Astrocyte (in vitro differentiated cells and primary cell): ENCODE data around the gene EGLN2. TPM values are rescaled to one million over a fixed set of nuclear protein-coding genes. Genes with fewer than 3 reads are reported as not detected.
"Not testable (repeated sequence)": the region's sequence is repeated elsewhere in the genome, so short reads cannot be mapped to it uniquely, and the experiment has no call there.

ENCODE experiments used
- DNase-seq: peaks from one replicate; pipeline ENCODE4 v3.0.0-alpha.2; 2010; ENCODE audit warnings: low read depth
- FAIRE-seq: peaks from 2 replicates; lab custom pipeline; 2011; peaks lifted over from hg19 to GRCh38; lab: Jason Lieb, UNC
- H2AFZ ChIP-seq: 2 replicates; pipeline ENCODE4 v1.6.0; 2012; ENCODE audit warnings: low read depth, low read length, inconsistent platforms
- H3K27ac ChIP-seq: 2 replicates; pipeline ENCODE4 v1.5.1; 2011; ENCODE audit warnings: low read depth, low read length, inconsistent platforms
- H3K27me3 ChIP-seq: 2 replicates; pipeline ENCODE4 v1.6.0; 2011; ENCODE audit warnings: low read length, inconsistent platforms; ENCODE audit not compliant: insufficient read depth
- H3K36me3 ChIP-seq: 2 replicates; pipeline ENCODE4 v1.5.1; 2011; ENCODE audit warnings: low read length, inconsistent platforms; ENCODE audit not compliant: insufficient read depth
- H3K4me1 ChIP-seq: 2 replicates; pipeline ENCODE4 v1.5.1; 2011; ENCODE audit warnings: low read length, inconsistent platforms; ENCODE audit not compliant: insufficient read depth
- H3K4me2 ChIP-seq: 2 replicates; pipeline ENCODE4 v1.6.0; 2012; ENCODE audit warnings: low read length, inconsistent platforms
- H3K4me3 ChIP-seq: 2 replicates; pipeline ENCODE4 v1.5.1; 2011; ENCODE audit warnings: low read depth, mild to moderate bottlenecking, low read length, inconsistent platforms; ENCODE audit not compliant: insufficient read depth
- H3K79me2 ChIP-seq: 2 replicates; pipeline ENCODE4 v1.6.0; 2012; ENCODE audit warnings: mild to moderate bottlenecking, low read length, inconsistent platforms; ENCODE audit not compliant: insufficient read depth
- H3K9ac ChIP-seq: 2 replicates; pipeline ENCODE4 v1.6.0; 2012; ENCODE audit warnings: mild to moderate bottlenecking, low read length, inconsistent platforms
- H3K9me3 ChIP-seq: 2 replicates; pipeline ENCODE4 v1.5.1; 2012; ENCODE audit warnings: low read depth, mild to moderate bottlenecking, low read length, inconsistent platforms; ENCODE audit not compliant: insufficient read depth
- H4K20me1 ChIP-seq: 2 replicates; pipeline ENCODE4 v1.6.0; 2012; ENCODE audit warnings: low read length, inconsistent platforms; ENCODE audit not compliant: insufficient read depth
- H3K27ac Mint-ChIP-seq: one replicate; pipeline ENCODE4 v1.8.0; 2021; ENCODE audit warnings: mild to moderate bottlenecking, mixed read lengths; ENCODE audit not compliant: unreplicated experiment
- H3K27me3 Mint-ChIP-seq: one replicate; pipeline ENCODE4 v1.8.0; 2021; ENCODE audit warnings: low read depth, mixed read lengths; ENCODE audit not compliant: unreplicated experiment
- H3K36me3 Mint-ChIP-seq: one replicate; pipeline ENCODE4 v1.8.0; 2021; ENCODE audit warnings: low read depth, mixed read lengths; ENCODE audit not compliant: unreplicated experiment
- H3K4me1 Mint-ChIP-seq: one replicate; pipeline ENCODE4 v1.8.0; 2021; ENCODE audit warnings: low read depth, mixed read lengths; ENCODE audit not compliant: unreplicated experiment
- H3K4me3 Mint-ChIP-seq: one replicate; pipeline ENCODE4 v1.8.0; 2021; ENCODE audit warnings: mild to moderate bottlenecking, moderate library complexity, mixed read lengths; ENCODE audit not compliant: unreplicated experiment
- H3K9me3 Mint-ChIP-seq: one replicate; pipeline ENCODE4 v1.8.0; 2021; ENCODE audit warnings: mild to moderate bottlenecking, mixed read lengths; ENCODE audit not compliant: unreplicated experiment
- CTCF ChIP-seq: IDR thresholded peaks from 2 replicates; pipeline ENCODE4 v1.5.1; 2011; ENCODE audit warnings: low read depth, mild to moderate bottlenecking, inconsistent platforms, low read length, moderate library complexity; ENCODE audit not compliant: insufficient read depth
- EZH2 ChIP-seq: IDR thresholded peaks from 2 replicates; pipeline ENCODE4 v1.6.1; 2012; ENCODE audit warnings: mild to moderate bottlenecking, low read length, inconsistent platforms; ENCODE audit not compliant: insufficient read depth
- total RNA-seq: library from RNA; stranded (reverse); gene quantifications from 2 replicates; pipeline ENCODE4 v1.2.1, GENCODE V29; 2021

Gene EGLN2
- total RNA-seq, 1 donor from 2014 or later: 84.6 TPM

- Histone ChIP-seq H3K9ac (no peak overlapping the region), H3K79me2 (no peaks in the 10 kb centered on the region), H3K9me3 (no peaks in the 10 kb centered on the region), H3K4me1 (no peaks in the 10 kb centered on the region), H3K4me2 (no peak overlapping the region), H3K4me3 (no peak overlapping the region), H3K36me3 (no peaks in the 10 kb centered on the region), H3K27me3 (no peaks in the 10 kb centered on the region), H3K27ac (no peak overlapping the region), H2AFZ (no peak overlapping the region), H4K20me1 (no peaks in the 10 kb centered on the region)
- no peak for FAIRE-seq
- DNase-seq: no peak
- H3K4me1 Mint-ChIP-seq: peaks cover 7% of the 10 kb centered on the region
- H3K27ac Mint-ChIP-seq: no peak overlapping the region
- peaks cover 8% of the 10 kb centered on the region for H3K9me3 Mint-ChIP-seq
- H3K36me3 Mint-ChIP-seq: peaks cover 14% of the 10 kb centered on the region
- H3K27me3 Mint-ChIP-seq: no peaks in the 10 kb centered on the region
- H3K4me3 Mint-ChIP-seq: no peak overlapping the region
- TF ChIP-seq CTCF: no peak
- TF ChIP-seq EZH2: no peak
Measured at GRCh38 chr19:40829205-40829604, 30.2 kb downstream of the EGLN2 start.

GRCh38 chr19:40830741-40831140, 31.8 kb downstream of the EGLN2 start:
- H3K4me1 Mint-ChIP-seq, H3K36me3 ChIP-seq, H3K9ac ChIP-seq, H3K27me3 ChIP-seq, H3K4me1 ChIP-seq, H3K4me3 Mint-ChIP-seq, FAIRE-seq, H3K27ac Mint-ChIP-seq, H4K20me1 ChIP-seq, H3K27ac ChIP-seq, H3K4me2 ChIP-seq, DNase-seq, H3K79me2 ChIP-seq, H3K27me3 Mint-ChIP-seq, H3K4me3 ChIP-seq, H2AFZ ChIP-seq, H3K9me3 Mint-ChIP-seq, H3K9me3 ChIP-seq: not testable (repeated sequence)
- peaks cover 14% of the 10 kb centered on the region for H3K36me3 Mint-ChIP-seq

GRCh38 chr19:40831502-40832430, 32.8 kb downstream of the EGLN2 start:
- Histone ChIP-seq H3K9ac (no peak overlapping the region), H3K4me2 (no peak overlapping the region), H4K20me1 (no peaks in the 10 kb centered on the region), H3K4me3 (no peak overlapping the region), H3K27ac (no peak overlapping the region), H3K4me1 (no peaks in the 10 kb centered on the region), H3K79me2 (no peaks in the 10 kb centered on the region), H3K9me3 (no peaks in the 10 kb centered on the region), H2AFZ (no peak overlapping the region), H3K36me3 (no peaks in the 10 kb centered on the region), H3K27me3 (no peaks in the 10 kb centered on the region)
- peaks cover 8% of the 10 kb centered on the region for H3K9me3 Mint-ChIP-seq
- DNase-seq: peak; percentile 75
- peaks cover 11% of the 10 kb centered on the region for H3K36me3 Mint-ChIP-seq
- FAIRE-seq: no peak
- peaks cover 7% of the 10 kb centered on the region for H3K4me1 Mint-ChIP-seq
- no peak overlapping the region for H3K4me3 Mint-ChIP-seq
- no peak for TF ChIP-seq CTCF
- peak overlapping the region; percentile 72 for H3K27ac Mint-ChIP-seq
- no peaks in the 10 kb centered on the region for H3K27me3 Mint-ChIP-seq

- H3K4me1 Mint-ChIP-seq, H3K27ac ChIP-seq, H3K4me1 ChIP-seq, H3K9me3 Mint-ChIP-seq, H2AFZ ChIP-seq, H3K4me3 Mint-ChIP-seq, H3K4me3 ChIP-seq, FAIRE-seq, H3K27me3 ChIP-seq, H3K36me3 Mint-ChIP-seq, H3K4me2 ChIP-seq, H3K9ac ChIP-seq, H3K36me3 ChIP-seq, H3K9me3 ChIP-seq, H3K79me2 ChIP-seq, H3K27me3 Mint-ChIP-seq, H4K20me1 ChIP-seq, DNase-seq: not testable (repeated sequence)
- H3K27ac Mint-ChIP-seq: peak overlapping the region; percentile 26
Measured at GRCh38 chr19:40832431-40832790, 33.4 kb downstream of the EGLN2 start.
